Measurements from ENCODE around the gene RNPEP. TPM values are rescaled to one million over a fixed set of nuclear protein-coding genes. Genes with fewer than 3 reads are reported as not detected.

Gene RNPEP
- total and polyA plus RNA-seq, 11 donors: 12.4 to 36.2 (median 15.6) TPM

DNA sequence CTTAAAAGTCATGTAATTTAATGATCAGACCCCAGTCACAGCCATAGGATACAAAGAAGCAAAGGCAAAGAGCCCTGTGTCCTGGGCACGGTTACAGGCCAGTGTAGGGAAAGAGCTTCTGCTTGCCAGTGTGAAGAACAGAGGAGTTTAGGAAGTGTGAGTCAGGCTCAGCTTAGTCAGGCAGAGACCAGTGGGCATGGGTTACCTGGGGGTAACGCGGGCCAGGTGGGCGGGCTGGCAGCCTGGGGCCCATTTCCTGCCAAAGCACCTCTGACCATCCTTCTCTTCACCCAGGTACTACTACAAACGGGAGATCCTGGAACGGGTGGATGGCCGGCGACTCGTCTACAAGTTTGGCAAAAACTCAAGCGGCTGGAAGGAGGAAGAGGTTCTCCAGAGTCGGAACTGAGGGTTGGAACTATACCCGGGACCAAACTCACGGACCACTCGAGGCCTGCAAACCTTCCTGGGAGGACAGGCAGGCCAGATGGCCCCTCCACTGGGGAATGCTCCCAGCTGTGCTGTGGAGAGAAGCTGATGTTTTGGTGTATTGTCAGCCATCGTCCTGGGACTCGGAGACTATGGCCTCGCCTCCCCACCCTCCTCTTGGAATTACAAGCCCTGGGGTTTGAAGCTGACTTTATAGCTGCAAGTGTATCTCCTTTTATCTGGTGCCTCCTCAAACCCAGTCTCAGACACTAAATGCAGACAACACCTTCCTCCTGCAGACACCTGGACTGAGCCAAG, 32.6 kb downstream of the RNPEP start:
- intact Hi-C loops (cut with DNase I): loop anchor here in 1 of 10 donors (5.0 kb wide), 1 partner anchor 32 kb away; no protein-coding TSS in a partner anchor
- H3K27me3 ChIP-seq: peaks cover 0 to 5% (median 0%) of the 10 kb centered on the region in 9 donors
- no peaks in the 10 kb centered on the region for H3K36me3 ChIP-seq
- 90 to 92% (median 91%) methylated on average over 17 of the region's 17 CpGs for WGBS, 4 donors
- ATAC-seq (no peak), DNase-seq (no peak)
- no peak overlapping the region for H3K27ac ChIP-seq
- TF ChIP-seq, protein P1, sequence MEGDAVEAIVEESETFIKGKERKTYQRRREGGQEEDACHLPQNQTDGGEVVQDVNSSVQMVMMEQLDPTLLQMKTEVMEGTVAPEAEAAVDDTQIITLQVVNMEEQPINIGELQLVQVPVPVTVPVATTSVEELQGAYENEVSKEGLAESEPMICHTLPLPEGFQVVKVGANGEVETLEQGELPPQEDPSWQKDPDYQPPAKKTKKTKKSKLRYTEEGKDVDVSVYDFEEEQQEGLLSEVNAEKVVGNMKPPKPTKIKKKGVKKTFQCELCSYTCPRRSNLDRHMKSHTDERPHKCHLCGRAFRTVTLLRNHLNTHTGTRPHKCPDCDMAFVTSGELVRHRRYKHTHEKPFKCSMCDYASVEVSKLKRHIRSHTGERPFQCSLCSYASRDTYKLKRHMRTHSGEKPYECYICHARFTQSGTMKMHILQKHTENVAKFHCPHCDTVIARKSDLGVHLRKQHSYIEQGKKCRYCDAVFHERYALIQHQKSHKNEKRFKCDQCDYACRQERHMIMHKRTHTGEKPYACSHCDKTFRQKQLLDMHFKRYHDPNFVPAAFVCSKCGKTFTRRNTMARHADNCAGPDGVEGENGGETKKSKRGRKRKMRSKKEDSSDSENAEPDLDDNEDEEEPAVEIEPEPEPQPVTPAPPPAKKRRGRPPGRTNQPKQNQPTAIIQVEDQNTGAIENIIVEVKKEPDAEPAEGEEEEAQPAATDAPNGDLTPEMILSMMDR (IDR thresholded peaks at IDR 0.05): no peak
- TF ChIP-seq POLR2A (IDR thresholded peaks at IDR 0.05): no peak
- no peak overlapping the region for H3K4me3 ChIP-seq
- H3K4me1 ChIP-seq: peaks cover 0 to 4% (median 0%) of the 10 kb centered on the region in 12 donors
- H3K9me3 ChIP-seq: no peaks in the 10 kb centered on the region

DNA sequence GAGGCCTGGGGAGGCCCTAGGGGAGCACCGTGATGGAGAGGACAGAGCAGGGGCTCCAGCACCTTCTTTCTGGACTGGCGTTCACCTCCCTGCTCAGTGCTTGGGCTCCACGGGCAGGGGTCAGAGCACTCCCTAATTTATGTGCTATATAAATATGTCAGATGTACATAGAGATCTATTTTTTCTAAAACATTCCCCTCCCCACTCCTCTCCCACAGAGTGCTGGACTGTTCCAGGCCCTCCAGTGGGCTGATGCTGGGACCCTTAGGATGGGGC, 33.2 kb downstream of the RNPEP start:
- no peak for DNase-seq
- intact Hi-C loops (cut with DNase I): no loop called here

GRCh38 chr1:202016022-202016810, 33.8 kb downstream of the RNPEP start:
- no peak for TF ChIP-seq POLR2A (IDR thresholded peaks at IDR 0.05)
- TF ChIP-seq, protein P1 (IDR thresholded peaks at IDR 0.05): no peak
- ATAC-seq (no peak), DNase-seq (no peak)
- H3K36me3 ChIP-seq: no peaks in the 10 kb centered on the region
- H3K27ac ChIP-seq: no peak overlapping the region
- no peaks in the 10 kb centered on the region for H3K9me3 ChIP-seq
- no peak overlapping the region for H3K4me3 ChIP-seq
- H3K27me3 ChIP-seq: peaks cover 0 to 5% (median 0%) of the 10 kb centered on the region in 9 donors
- 88 to 91% (median 89%) methylated on average over 9 of the region's 9 CpGs for WGBS, 4 donors
- intact Hi-C loops (cut with DNase I): no loop called here
- H3K4me1 ChIP-seq: peaks cover 0 to 3% (median 0%) of the 10 kb centered on the region in 12 donors

More for the DNA sequence above, 33.2 kb downstream of the RNPEP start:
- Histone ChIP-seq H3K27ac (no peak overlapping the region), H3K36me3 (no peaks in the 10 kb centered on the region), H3K4me3 (no peak overlapping the region), H3K4me1 (peaks cover 0 to 3% (median 0%) of the 10 kb centered on the region in 12 donors), H3K27me3 (peaks cover 0 to 5% (median 0%) of the 10 kb centered on the region in 9 donors), H3K9me3 (no peaks in the 10 kb centered on the region)
- no peak for ATAC-seq
- no peak for TF ChIP-seq POLR2A (IDR thresholded peaks at IDR 0.05)
- WGBS, 4 donors: 84 to 93% (median 90%) methylated on average over 3 of the region's 3 CpGs

- WGBS, 4 donors: 91 to 95% (median 93%) methylated on average over 21 of the region's 21 CpGs
- Histone ChIP-seq H3K36me3 (no peaks in the 10 kb centered on the region), H3K27me3 (peaks cover 0 to 5% (median 0%) of the 10 kb centered on the region in 9 donors), H3K27ac (no peak overlapping the region), H3K4me3 (no peak overlapping the region), H3K4me1 (peaks cover 0 to 3% (median 0%) of the 10 kb centered on the region in 12 donors), H3K9me3 (no peaks in the 10 kb centered on the region)
- intact Hi-C loops (cut with DNase I): no loop called here
- no peak for DNase-seq
- TF ChIP-seq, protein P1 (IDR thresholded peaks at IDR 0.05): no peak
- TF ChIP-seq POLR2A (IDR thresholded peaks at IDR 0.05): no peak
- ATAC-seq: no peak
Observed at GRCh38 chr1:202016811-202017748, 34.6 kb downstream of the RNPEP start.

Data from heart left ventricle (tissue), 16 donors.